K562 (cell line): Measurements from ENCODE around the gene WFDC2. TPM values are rescaled to one million over a fixed set of nuclear protein-coding genes. Genes with fewer than 3 reads are reported as not detected.

Experiments
- ATAC-seq: fragments of 200-7000 bp; cut with Tn5 transposase; 3 replicates; pipeline ENCODE4 v1.9.1; 2020; ENCODE audit warnings: moderate library complexity
- BruUV-seq: library from RNA; stranded (reverse); fragments of 400-500 nt; replicated peaks from 2 replicates; lab custom pipeline; 2021; lab: Mats Ljungman, UMichigan
- CTCF ChIA-PET: fragments of 300-600 bp; formaldehyde crosslinking; extraction: SDS; loops from one replicate; lab custom pipeline; 2021; ENCODE audit warnings: low intra/inter-chr PET ratio; lab: Yijun Ruan, JAX
- POLR2A ChIA-PET: fragments of 300-600, 350-650 bp; sonication (Branson Sonifier 250); formaldehyde crosslinking; extraction: SDS; loops from one replicate; lab custom pipeline; 2021; ENCODE audit warnings: antibody characterized with exemption, inconsistent platforms; lab: Yijun Ruan, JAX
- DNase-seq, 4 experiments: peaks; one replicate each; pipeline versions ENCODE4 v3.0.0 to v3.0.0-alpha.2; 2011 to 2018; ENCODE audit warnings: low spot score in 3 of 4, mixed read lengths in 3 of 4; ENCODE audit errors: extremely low read depth in 1 of 4
- FAIRE-seq: peaks from 2 replicates; lab custom pipeline; 2011; peaks lifted over from hg19 to GRCh38; lab: Jason Lieb, UNC
- H2AFZ ChIP-seq: 2 replicates; pipeline ENCODE4 v1.6.0; 2011; ENCODE audit warnings: low read depth, low read length, control low read depth, inconsistent platforms
- H3K27ac ChIP-seq: fragments of 200-600 bp; 3 replicates; pipeline ENCODE4 v1.8.0; 2011; ENCODE audit warnings: low read depth, mild to moderate bottlenecking, control low read depth, inconsistent platforms, low read length, moderate library complexity, mixed read lengths; ENCODE audit errors: extremely low read depth
- H3K27me3 ChIP-seq, 2 experiments: fragments of 300-600 bp in 1 of 2; 2 replicates in 1 of 2; 3 replicates in 1 of 2; pipeline versions ENCODE4 v1.6.0 to v1.8.0; 2011; ENCODE audit warnings: inconsistent platforms in 2 of 2, low read length in 2 of 2, mild to moderate bottlenecking in 1 of 2, mixed read lengths in 1 of 2, moderate library complexity in 1 of 2; ENCODE audit not compliant: control insufficient read depth in 2 of 2, insufficient read depth in 2 of 2
- H3K36me3 ChIP-seq: fragments of 300-600 bp; 3 replicates; pipeline ENCODE4 v1.8.0; 2011; ENCODE audit warnings: mild to moderate bottlenecking, low read length, inconsistent platforms; ENCODE audit not compliant: control insufficient read depth, insufficient read depth
- H3K4me1 ChIP-seq, 2 experiments: fragments of 200-600 bp in 1 of 2; replicated peaks in 1 of 2; 2 replicates in 1 of 2; 3 replicates in 1 of 2; pipeline versions ENCODE4 v1.5.1 to v1.8.0; 2011; ENCODE audit warnings: inconsistent platforms in 2 of 2, low read length in 2 of 2, mild to moderate bottlenecking in 1 of 2, mixed read lengths in 1 of 2, moderate library complexity in 1 of 2; ENCODE audit not compliant: control insufficient read depth in 2 of 2, insufficient read depth in 2 of 2
- H3K4me2 ChIP-seq: 2 replicates; pipeline ENCODE4 v1.6.1; 2011; ENCODE audit warnings: low read length, control low read depth, inconsistent platforms, mixed read lengths; ENCODE audit not compliant: insufficient read depth
- H3K4me3 ChIP-seq: fragments of 200-600 bp; sonication (generic), shearing (Covaris generic); 2 replicates; pipeline ENCODE4 v1.5.1; 2016; ENCODE audit warnings: control low read depth, inconsistent platforms
- H3K79me2 ChIP-seq: fragments of 200-600 bp; 3 replicates; pipeline ENCODE4 v1.8.0; 2011; ENCODE audit warnings: low read length, inconsistent platforms; ENCODE audit not compliant: control insufficient read depth, insufficient read depth
- H3K9ac ChIP-seq, 2 experiments: 2 replicates each; pipeline versions ENCODE4 v1.6.0 to v1.6.1; 2011; ENCODE audit warnings: low read depth in 2 of 2, low read length in 2 of 2, control low read depth in 1 of 2, inconsistent platforms in 1 of 2, mild to moderate bottlenecking in 1 of 2, mixed read lengths in 1 of 2; ENCODE audit not compliant: insufficient read depth in 1 of 2
- H3K9me1 ChIP-seq: one replicate; pipeline ENCODE4 v1.6.0; 2011; ENCODE audit warnings: inconsistent platforms, mild to moderate bottlenecking, low read length, moderate library complexity; ENCODE audit not compliant: control insufficient read depth, insufficient read depth
- H3K9me3 ChIP-seq: replicated peaks from 2 replicates; pipeline ENCODE4 v1.5.1; 2011; ENCODE audit warnings: low read depth, low read length, inconsistent platforms; ENCODE audit not compliant: control insufficient read depth, insufficient read depth
- H4K20me1 ChIP-seq: replicated peaks from 2 replicates; pipeline ENCODE4 v1.6.1; 2011; ENCODE audit warnings: low read length, inconsistent platforms, mixed read lengths; ENCODE audit not compliant: control insufficient read depth, insufficient read depth
- E4F1 ChIP-seq: fragments of 250-450 bp; sonication (Bioruptor Pico); IDR thresholded peaks from 2 replicates; pipeline ENCODE4 v1.5.0; 2021; ENCODE audit warnings: mild to moderate bottlenecking, borderline replicate concordance
- RFX1 ChIP-seq: fragments of 450-650 bp; IDR thresholded peaks from 2 replicates; pipeline ENCODE4 v1.6.1; 2016; ENCODE audit warnings: mild to moderate bottlenecking, moderate library complexity
- TOE1 ChIP-seq, 2 experiments: fragments of 450-650 bp in 1 of 2; sonication (generic) in 1 of 2; formaldehyde crosslinking in 1 of 2; IDR thresholded peaks; 2 replicates each; pipeline versions ENCODE4 v1.7.1 to v1.8.0; 2016 to 2022; ENCODE audit warnings: borderline replicate concordance in 2 of 2, mild to moderate bottlenecking in 2 of 2, antibody characterized with exemption in 1 of 2, inconsistent platforms in 1 of 2, low read depth in 1 of 2, missing genetic modification reagents in 1 of 2, moderate library complexity in 1 of 2
- WGBS: fragments of 100-300 bp; shearing (Covaris generic); methylation state at CpG from one replicate; pipeline ENCODE4 v1.1.6; 2016; ENCODE audit warnings: low coverage, mixed read lengths; ENCODE audit not compliant: insufficient coverage; ENCODE audit errors: missing lambda C conversion rate; 5-methylcytosine and 5-hydroxymethylcytosine counted together
- in situ Hi-C: fragments of 300-500 bp; cut with MboI; formaldehyde crosslinking; loops from 4 replicates; pipeline ENCODE4 v1.15.0; 2018; ENCODE audit warnings: inconsistent platforms, mixed read lengths
- intact Hi-C: fragments of 100-400 bp; cut with micrococcal nuclease; formaldehyde crosslinking; loops from 2 replicates; pipeline ENCODE4 v1.14.2; 2022
- polyA plus RNA-seq, 8 experiments: library from polyadenylated mRNA; depleted of rRNA in 4 of 8; stranded (reverse) in 5 of 8; unstranded in 3 of 8; fragments of >200 nt; fragmentation: Nextera tagmentation in 2 of 8; fragmentation: Illumina TruSeq in 1 of 8; extraction: Ambion mirVana in 2 of 8; extraction: Trizol in 1 of 8; gene quantifications; 2 replicates each; pipeline versions ENCODE4 v1.2.1 to v1.2.3, GENCODE V29; 2011 to 2014; ENCODE audit warnings: inconsistent platforms in 1 of 8, missing spikeins in 1 of 8
- total RNA-seq, 7 experiments: library from RNA; depleted of rRNA in 6 of 7; stranded (reverse); fragments of >200 nt in 6 of 7; fragmentation: Illumina TruSeq in 2 of 7; extraction: Trizol in 2 of 7; gene quantifications; 2 replicates each; pipeline versions ENCODE4 v1.2.1 to v1.2.3, GENCODE V29; 2011 to 2021; ENCODE audit warnings: low replicate concordance in 1 of 7

Gene WFDC2
- total and polyA plus RNA-seq, 9 of the 15 experiments (the other 6 are each of a cell fraction or from before 2014, with no cell fraction given), result not detected

DNA sequence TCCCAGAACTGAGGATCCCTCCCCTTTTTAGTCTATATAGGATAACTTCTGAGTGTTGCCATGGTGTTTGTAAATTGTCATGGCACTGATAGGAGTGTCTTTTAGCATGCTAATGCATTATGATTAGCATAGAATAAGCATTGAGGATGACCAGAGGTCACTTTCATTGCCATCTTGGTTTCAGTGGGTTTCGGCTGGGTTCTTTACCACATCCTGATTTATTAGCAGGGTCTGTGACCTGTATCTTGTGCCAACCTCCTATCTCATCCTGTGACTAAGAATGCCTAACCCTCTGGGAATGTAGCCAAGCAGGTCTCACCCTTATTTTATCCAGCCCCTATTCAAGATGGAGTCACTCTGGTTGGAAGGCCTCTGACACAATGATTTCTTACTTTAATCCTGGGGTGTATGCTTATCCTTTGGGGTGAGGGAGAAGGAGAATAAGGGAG is 19.6 kb downstream of the WFDC2 start:
- 0% methylated on average over 1 of the region's 1 CpG for WGBS
- H3K4me3 ChIP-seq, result no peak overlapping the region
- in situ Hi-C loops (no loop called here), intact Hi-C loops (no loop called here)
- no peak overlapping the region for H3K27ac ChIP-seq
- DNase-seq (no peak), FAIRE-seq (no peak), ATAC-seq (no peak)
- H3K9ac ChIP-seq, result no peak overlapping the region
- no peaks in the 10 kb centered on the region for H3K9me1 ChIP-seq
- peaks cover 11 to 40% of the 10 kb centered on the region in 2 experiments; a peak in 4 of 5 replicates for H3K27me3 ChIP-seq
- no peak overlapping the region for H2AFZ ChIP-seq
- no peaks in the 10 kb centered on the region for H3K4me1 ChIP-seq
- H3K4me2 ChIP-seq, result no peak overlapping the region
- no peaks in the 10 kb centered on the region for H3K36me3 ChIP-seq
- H4K20me1 ChIP-seq, result no peaks in the 10 kb centered on the region; the same call in 1 of the 2 replicates
- POLR2A ChIA-PET, result no interaction called here
- H3K79me2 ChIP-seq, result no peaks in the 10 kb centered on the region
- 0 out of 2 replicates have a peak, but pooled peaks have one; percentile 20 for TF ChIP-seq RFX1
- no peak for TF ChIP-seq E4F1 (CRISPR knock-in tag)
- no peak for TF ChIP-seq TOE1 (IDR thresholded peaks at IDR 0.05; ENCODE audit: borderline replicate concordance)
- TF ChIP-seq TOE1 (CRISPR knock-in tag; IDR thresholded peaks at IDR 0.05; ENCODE audit: borderline replicate concordance, low read depth), result no peak
- CTCF ChIA-PET, result no interaction called here
- no TSS peak for BruUV-seq
- no peaks in the 10 kb centered on the region for H3K9me3 ChIP-seq
